Measurements from ENCODE around the gene TMEM18. TPM values are rescaled to one million over a fixed set of nuclear protein-coding genes. Genes with fewer than 3 reads are reported as not detected.

The TMEM18 gene
- total and polyA plus RNA-seq, 2 of the 13 experiments (the other 11 are each of a cell fraction or from before 2014, with no cell fraction given), result 45.9 to 49.4 TPM

DNA sequence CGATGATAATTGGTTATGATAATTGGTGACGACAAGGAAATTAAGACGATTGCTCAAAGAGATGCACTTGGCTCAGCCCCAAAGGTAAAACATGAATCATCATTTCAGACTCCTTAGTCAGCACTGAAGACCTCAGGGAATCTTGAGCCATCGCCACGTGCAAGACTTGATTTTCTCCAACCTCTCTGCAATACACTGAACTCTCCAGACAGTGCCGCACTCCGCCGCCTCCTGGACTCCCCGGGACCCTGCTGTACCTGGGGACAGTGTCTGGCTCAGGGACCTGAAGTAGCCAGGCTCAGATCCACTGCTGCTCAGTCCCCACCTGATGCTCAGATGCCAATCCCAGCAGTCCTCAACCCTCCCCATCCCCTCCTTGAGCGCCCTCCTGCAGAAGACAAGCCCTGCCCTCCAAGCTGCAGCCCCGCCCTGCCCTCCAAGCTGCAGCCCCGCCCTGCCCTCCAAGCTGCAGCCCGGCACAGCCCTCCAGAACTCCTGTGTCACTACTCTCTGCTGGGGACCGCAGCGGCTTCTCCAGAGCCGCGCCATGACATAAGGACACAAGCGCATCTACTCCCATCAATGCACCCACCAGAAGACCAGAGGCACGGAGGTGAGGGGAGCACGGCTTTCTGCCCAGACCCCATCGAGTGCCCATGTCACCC lies 1.1 kb downstream of the TMEM18 start (continued):
- TF ChIP-seq ZNF143 (CRISPR knock-in tag; IDR thresholded peaks at IDR 0.05) (no peak), RCOR2 (CRISPR knock-in tag; IDR thresholded peaks at IDR 0.05) (no peak), SMAD9 (CRISPR knock-in tag; IDR thresholded peaks at IDR 0.05) (no peak), FOXK1 (CRISPR knock-in tag; IDR thresholded peaks at IDR 0.05; ENCODE audit: borderline replicate concordance, low read depth) (no peak), SNRNP70 (IDR thresholded peaks at IDR 0.05; ENCODE audit: low read depth, low read length) (no peak), ZNF83 (CRISPR knock-in tag; IDR thresholded peaks at IDR 0.05; ENCODE audit: borderline replicate concordance) (no peak), RXRB (CRISPR knock-in tag; IDR thresholded peaks at IDR 0.05; ENCODE audit: borderline replicate concordance) (no peak), ZNF672 (CRISPR knock-in tag; IDR thresholded peaks at IDR 0.05) (no peak), CHD2 (IDR thresholded peaks at IDR 0.05; ENCODE audit: low read depth, low read length) (no peak)
- TF ChIP-seq, protein P1, sequence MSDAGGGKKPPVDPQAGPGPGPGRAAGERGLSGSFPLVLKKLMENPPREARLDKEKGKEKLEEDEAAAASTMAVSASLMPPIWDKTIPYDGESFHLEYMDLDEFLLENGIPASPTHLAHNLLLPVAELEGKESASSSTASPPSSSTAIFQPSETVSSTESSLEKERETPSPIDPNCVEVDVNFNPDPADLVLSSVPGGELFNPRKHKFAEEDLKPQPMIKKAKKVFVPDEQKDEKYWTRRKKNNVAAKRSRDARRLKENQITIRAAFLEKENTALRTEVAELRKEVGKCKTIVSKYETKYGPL (CRISPR knock-in tag; IDR thresholded peaks at IDR 0.05), result no peak
- TF ChIP-seq, protein P2, sequence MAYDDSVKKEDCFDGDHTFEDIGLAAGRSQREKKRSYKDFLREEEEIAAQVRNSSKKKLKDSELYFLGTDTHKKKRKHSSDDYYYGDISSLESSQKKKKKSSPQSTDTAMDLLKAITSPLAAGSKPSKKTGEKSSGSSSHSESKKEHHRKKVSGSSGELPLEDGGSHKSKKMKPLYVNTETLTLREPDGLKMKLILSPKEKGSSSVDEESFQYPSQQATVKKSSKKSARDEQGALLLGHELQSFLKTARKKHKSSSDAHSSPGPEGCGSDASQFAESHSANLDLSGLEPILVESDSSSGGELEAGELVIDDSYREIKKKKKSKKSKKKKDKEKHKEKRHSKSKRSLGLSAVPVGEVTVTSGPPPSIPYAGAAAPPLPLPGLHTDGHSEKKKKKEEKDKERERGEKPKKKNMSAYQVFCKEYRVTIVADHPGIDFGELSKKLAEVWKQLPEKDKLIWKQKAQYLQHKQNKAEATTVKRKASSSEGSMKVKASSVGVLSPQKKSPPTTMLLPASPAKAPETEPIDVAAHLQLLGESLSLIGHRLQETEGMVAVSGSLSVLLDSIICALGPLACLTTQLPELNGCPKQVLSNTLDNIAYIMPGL (CRISPR knock-in tag; IDR thresholded peaks at IDR 0.05; ENCODE audit: borderline replicate concordance in 1 of 2, low read depth in 1 of 2), result no peak
- TF ChIP-seq, protein P3, sequence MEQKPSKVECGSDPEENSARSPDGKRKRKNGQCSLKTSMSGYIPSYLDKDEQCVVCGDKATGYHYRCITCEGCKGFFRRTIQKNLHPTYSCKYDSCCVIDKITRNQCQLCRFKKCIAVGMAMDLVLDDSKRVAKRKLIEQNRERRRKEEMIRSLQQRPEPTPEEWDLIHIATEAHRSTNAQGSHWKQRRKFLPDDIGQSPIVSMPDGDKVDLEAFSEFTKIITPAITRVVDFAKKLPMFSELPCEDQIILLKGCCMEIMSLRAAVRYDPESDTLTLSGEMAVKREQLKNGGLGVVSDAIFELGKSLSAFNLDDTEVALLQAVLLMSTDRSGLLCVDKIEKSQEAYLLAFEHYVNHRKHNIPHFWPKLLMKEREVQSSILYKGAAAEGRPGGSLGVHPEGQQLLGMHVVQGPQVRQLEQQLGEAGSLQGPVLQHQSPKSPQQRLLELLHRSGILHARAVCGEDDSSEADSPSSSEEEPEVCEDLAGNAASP (CRISPR knock-in tag; IDR thresholded peaks at IDR 0.05; ENCODE audit: borderline replicate concordance), result no peak
- TF ChIP-seq, protein P4, sequence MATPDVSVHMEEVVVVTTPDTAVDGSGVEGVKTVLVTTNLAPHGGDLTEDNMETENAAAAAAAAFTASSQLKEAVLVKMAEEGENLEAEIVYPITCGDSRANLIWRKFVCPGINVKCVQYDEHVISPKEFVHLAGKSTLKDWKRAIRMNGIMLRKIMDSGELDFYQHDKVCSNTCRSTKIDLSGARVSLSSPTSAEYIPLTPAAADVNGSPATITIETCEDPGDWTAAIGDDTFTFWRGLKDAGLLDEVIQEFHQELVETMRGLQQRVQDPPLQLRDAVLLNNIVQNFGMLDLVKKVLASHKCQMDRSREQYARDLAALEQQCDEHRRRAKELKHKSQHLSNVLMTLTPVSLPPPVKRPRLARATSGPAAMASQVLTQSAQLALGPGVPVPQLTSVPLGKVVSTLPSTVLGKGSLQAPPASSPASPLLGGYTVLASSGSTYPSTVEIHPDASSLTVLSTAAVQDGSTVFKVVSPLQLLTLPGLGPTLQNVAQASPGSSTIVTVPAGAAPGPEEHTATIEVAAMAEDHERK (CRISPR knock-in tag; IDR thresholded peaks at IDR 0.05; ENCODE audit: low read depth), result no peak
- TF ChIP-seq, protein P5, sequence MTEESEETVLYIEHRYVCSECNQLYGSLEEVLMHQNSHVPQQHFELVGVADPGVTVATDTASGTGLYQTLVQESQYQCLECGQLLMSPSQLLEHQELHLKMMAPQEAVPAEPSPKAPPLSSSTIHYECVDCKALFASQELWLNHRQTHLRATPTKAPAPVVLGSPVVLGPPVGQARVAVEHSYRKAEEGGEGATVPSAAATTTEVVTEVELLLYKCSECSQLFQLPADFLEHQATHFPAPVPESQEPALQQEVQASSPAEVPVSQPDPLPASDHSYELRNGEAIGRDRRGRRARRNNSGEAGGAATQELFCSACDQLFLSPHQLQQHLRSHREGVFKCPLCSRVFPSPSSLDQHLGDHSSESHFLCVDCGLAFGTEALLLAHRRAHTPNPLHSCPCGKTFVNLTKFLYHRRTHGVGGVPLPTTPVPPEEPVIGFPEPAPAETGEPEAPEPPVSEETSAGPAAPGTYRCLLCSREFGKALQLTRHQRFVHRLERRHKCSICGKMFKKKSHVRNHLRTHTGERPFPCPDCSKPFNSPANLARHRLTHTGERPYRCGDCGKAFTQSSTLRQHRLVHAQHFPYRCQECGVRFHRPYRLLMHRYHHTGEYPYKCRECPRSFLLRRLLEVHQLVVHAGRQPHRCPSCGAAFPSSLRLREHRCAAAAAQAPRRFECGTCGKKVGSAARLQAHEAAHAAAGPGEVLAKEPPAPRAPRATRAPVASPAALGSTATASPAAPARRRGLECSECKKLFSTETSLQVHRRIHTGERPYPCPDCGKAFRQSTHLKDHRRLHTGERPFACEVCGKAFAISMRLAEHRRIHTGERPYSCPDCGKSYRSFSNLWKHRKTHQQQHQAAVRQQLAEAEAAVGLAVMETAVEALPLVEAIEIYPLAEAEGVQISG (CRISPR knock-in tag; IDR thresholded peaks at IDR 0.05), result no peak
- TF ChIP-seq, protein P6, sequence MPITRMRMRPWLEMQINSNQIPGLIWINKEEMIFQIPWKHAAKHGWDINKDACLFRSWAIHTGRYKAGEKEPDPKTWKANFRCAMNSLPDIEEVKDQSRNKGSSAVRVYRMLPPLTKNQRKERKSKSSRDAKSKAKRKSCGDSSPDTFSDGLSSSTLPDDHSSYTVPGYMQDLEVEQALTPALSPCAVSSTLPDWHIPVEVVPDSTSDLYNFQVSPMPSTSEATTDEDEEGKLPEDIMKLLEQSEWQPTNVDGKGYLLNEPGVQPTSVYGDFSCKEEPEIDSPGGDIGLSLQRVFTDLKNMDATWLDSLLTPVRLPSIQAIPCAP (CRISPR knock-in tag; IDR thresholded peaks at IDR 0.05; ENCODE audit: low read depth), result no peak
- TF ChIP-seq, protein P7, sequence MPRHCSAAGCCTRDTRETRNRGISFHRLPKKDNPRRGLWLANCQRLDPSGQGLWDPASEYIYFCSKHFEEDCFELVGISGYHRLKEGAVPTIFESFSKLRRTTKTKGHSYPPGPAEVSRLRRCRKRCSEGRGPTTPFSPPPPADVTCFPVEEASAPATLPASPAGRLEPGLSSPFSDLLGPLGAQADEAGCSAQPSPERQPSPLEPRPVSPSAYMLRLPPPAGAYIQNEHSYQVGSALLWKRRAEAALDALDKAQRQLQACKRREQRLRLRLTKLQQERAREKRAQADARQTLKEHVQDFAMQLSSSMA (CRISPR knock-in tag; IDR thresholded peaks at IDR 0.05), result no peak
- TF ChIP-seq, protein P8, sequence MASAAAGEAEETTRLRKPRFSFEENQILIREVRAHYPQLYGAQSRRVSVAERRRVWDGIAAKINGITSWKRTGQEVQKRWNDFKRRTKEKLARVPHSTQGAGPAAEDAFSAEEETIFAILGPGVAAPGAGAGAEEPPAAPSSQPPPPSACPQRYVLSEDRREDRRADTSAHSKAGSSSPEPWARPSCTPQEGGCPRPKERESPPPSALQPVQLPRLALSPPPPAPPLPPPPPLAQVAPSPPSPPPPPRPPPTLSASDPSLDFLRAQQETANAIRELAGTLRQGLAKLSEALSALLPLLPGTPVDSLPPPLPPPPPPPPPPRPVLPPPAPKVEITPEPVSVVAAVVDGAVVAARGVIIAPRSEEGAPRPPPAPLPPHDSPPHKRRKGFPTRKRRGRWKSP (CRISPR knock-in tag; IDR thresholded peaks at IDR 0.05), result no peak

Data from HepG2 (cell line).